A673 (cell line): ENCODE data around the gene SLC44A1.

Experiments
- EZH2 ChIP-seq: fragments of 200-600 bp; sonication (generic); IDR thresholded peaks from 2 replicates; pipeline ENCODE4 v1.6.1; 2017; ENCODE audit warnings: borderline replicate concordance, low read depth, mild to moderate bottlenecking, mixed read lengths, antibody characterized with exemption, low read length; ENCODE audit not compliant: poor library complexity, severe bottlenecking
- TF ChIP-seq, protein P1 (sequence below): fragments of 300-800, 200-600 bp; sonication (generic); conservative IDR thresholded peaks from 2 replicates; pipeline ENCODE4 v1.5.1; 2017; ENCODE audit warnings: low read depth, mild to moderate bottlenecking, antibody characterized with exemption, low read length, moderate library complexity, mixed read lengths

GRCh38 chr9:105425816-105426433 is 181.5 kb downstream of the SLC44A1 start:
- TF ChIP-seq, protein P1, sequence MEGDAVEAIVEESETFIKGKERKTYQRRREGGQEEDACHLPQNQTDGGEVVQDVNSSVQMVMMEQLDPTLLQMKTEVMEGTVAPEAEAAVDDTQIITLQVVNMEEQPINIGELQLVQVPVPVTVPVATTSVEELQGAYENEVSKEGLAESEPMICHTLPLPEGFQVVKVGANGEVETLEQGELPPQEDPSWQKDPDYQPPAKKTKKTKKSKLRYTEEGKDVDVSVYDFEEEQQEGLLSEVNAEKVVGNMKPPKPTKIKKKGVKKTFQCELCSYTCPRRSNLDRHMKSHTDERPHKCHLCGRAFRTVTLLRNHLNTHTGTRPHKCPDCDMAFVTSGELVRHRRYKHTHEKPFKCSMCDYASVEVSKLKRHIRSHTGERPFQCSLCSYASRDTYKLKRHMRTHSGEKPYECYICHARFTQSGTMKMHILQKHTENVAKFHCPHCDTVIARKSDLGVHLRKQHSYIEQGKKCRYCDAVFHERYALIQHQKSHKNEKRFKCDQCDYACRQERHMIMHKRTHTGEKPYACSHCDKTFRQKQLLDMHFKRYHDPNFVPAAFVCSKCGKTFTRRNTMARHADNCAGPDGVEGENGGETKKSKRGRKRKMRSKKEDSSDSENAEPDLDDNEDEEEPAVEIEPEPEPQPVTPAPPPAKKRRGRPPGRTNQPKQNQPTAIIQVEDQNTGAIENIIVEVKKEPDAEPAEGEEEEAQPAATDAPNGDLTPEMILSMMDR: peak; percentile 64
- TF ChIP-seq EZH2: no peak
